HFFc6 (cell line): ENCODE measurements around the gene NAA35. TPM values are rescaled to one million over a fixed set of nuclear protein-coding genes. Genes with fewer than 3 reads are reported as not detected.
"Not testable (repeated sequence)": the region's sequence is repeated elsewhere in the genome, so short reads cannot be mapped to it uniquely, and the experiment has no call there.

ENCODE experiments used
- DNase-seq: peaks from one replicate; pipeline ENCODE4 v3.0.0-alpha.2; 2018
- H3K27ac Mint-ChIP-seq: 2 replicates; pipeline ENCODE4 v1.8.0; 2020; ENCODE audit warnings: mild to moderate bottlenecking, mixed read lengths
- H3K27me3 Mint-ChIP-seq: 2 replicates; pipeline ENCODE4 v1.8.0; 2021; ENCODE audit warnings: mild to moderate bottlenecking, moderate library complexity, mixed read lengths; ENCODE audit not compliant: insufficient read depth
- H3K36me3 Mint-ChIP-seq: 2 replicates; pipeline ENCODE4 v1.8.0; 2021; ENCODE audit warnings: low read depth, mixed read lengths
- H3K4me1 Mint-ChIP-seq: 2 replicates; pipeline ENCODE4 v1.8.0; 2020; ENCODE audit warnings: low read depth, mixed read lengths
- H3K4me3 Mint-ChIP-seq: 2 replicates; pipeline ENCODE4 v1.8.0; 2020; ENCODE audit warnings: mild to moderate bottlenecking, moderate library complexity, mixed read lengths
- H3K9me3 Mint-ChIP-seq: 2 replicates; pipeline ENCODE4 v1.8.0; 2020; ENCODE audit warnings: mild to moderate bottlenecking, mixed read lengths
- CTCF ChIP-seq: fragments of 200-600 bp; sonication (generic); IDR thresholded peaks from 2 replicates; pipeline ENCODE4 v1.5.0; 2021; ENCODE audit warnings: antibody characterized with exemption, mild to moderate bottlenecking
- total RNA-seq, 6 experiments: library from RNA; stranded (reverse); fragmentation: NEBNext Ultra II Directional; extraction: Animal tissue kit (Norgen Biotek cat#: 25700); gene quantifications; 2 replicates in 1 of 6; 3 replicates in 5 of 6; pipeline ENCODE4 v1.2.3, GENCODE V29; 2021

The NAA35 gene
- total RNA-seq, 6 experiments from 2014 or later = 20.1 to 22.8 (median 21.7) TPM

DNA sequence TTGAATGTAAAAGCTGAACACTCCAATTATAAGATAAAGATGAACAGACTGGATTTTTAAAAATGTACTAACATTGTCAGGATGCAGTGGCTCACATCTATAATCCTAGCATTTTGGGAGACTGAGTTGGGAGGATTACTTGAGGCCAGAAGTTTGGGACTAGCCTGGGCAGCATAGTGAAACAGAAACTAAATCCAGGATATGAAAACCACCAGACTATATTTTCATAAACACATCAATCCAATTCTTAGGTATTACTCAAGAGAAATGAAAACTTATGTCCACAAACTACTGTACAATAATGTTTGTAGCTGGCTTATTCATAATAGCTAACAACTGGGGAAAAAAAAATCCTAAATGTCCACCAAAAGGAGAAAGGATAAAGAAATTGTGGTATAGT, 26.8 kb upstream of the NAA35 start:
- H3K9me3 Mint-ChIP-seq = no peaks in the 10 kb centered on the region
- H3K27ac Mint-ChIP-seq = no peak overlapping the region
- peaks cover 12% of the 10 kb centered on the region; the same call in 1 of the 2 replicates for H3K27me3 Mint-ChIP-seq
- H3K36me3 Mint-ChIP-seq = no peaks in the 10 kb centered on the region
- H3K4me3 Mint-ChIP-seq = no peak overlapping the region
- H3K4me1 Mint-ChIP-seq = no peaks in the 10 kb centered on the region
- no peak for DNase-seq
- no peak for TF ChIP-seq CTCF

DNA sequence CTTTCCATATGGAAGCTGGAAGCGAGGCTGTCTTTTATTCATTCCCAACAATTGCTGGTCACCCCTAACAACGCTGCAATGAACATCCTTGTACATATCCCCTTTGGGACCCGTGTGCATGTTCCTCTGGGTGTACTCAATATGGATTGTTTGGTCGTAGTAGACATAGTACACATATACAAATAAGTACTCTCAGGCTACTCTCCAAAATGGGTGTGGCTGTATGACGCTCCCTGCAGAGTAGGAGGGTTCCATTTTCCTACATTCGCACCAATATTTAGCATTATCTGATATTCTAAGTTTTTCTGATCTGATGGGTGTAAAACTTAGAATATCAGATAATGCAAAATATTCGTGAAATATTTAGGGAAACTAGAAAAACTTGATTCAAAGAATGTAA, 23.2 kb upstream of the NAA35 start:
- Mint-ChIP-seq H3K4me1 (no peaks in the 10 kb centered on the region), H3K9me3 (no peaks in the 10 kb centered on the region), H3K36me3 (no peaks in the 10 kb centered on the region), H3K27ac (no peak overlapping the region), H3K27me3 (peaks cover 14% of the 10 kb centered on the region; the same call in 1 of the 2 replicates), H3K4me3 (no peak overlapping the region)
- DNase-seq = no peak
- no peak for TF ChIP-seq CTCF

GRCh38 chr9:85925493-85925892, 15.5 kb upstream of the NAA35 start:
- Mint-ChIP-seq H3K27me3 (peaks cover 5% of the 10 kb centered on the region; the same call in 1 of the 2 replicates), H3K27ac (no peak overlapping the region), H3K9me3 (no peaks in the 10 kb centered on the region), H3K36me3 (no peaks in the 10 kb centered on the region), H3K4me3 (no peak overlapping the region), H3K4me1 (no peaks in the 10 kb centered on the region)
- TF ChIP-seq CTCF = no peak
- no peak for DNase-seq

DNA sequence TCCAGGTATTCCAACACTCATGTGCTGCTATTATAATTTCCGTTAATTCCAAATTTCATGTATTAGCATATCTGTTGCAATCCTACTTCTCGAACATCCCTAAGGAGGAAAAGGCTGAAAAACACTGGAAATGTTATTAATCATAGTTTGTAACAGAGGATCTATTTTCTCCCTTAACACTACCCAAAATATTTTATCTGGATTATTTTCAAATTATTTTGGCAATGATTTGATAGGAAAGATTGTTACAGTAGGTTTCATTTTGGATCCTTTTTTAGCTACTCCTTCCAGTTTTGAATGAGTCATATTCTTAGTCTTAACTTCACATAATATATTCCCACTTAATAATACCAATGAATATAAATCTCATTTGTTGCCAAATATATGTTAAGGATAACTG, 13.9 kb upstream of the NAA35 start:
- no peak for TF ChIP-seq CTCF
- Mint-ChIP-seq H3K27ac (no peak overlapping the region), H3K36me3 (no peaks in the 10 kb centered on the region), H3K9me3 (no peaks in the 10 kb centered on the region), H3K4me3 (no peak overlapping the region), H3K4me1 (no peaks in the 10 kb centered on the region), H3K27me3 (peaks cover 5% of the 10 kb centered on the region; the same call in 1 of the 2 replicates)
- no peak for DNase-seq

DNA sequence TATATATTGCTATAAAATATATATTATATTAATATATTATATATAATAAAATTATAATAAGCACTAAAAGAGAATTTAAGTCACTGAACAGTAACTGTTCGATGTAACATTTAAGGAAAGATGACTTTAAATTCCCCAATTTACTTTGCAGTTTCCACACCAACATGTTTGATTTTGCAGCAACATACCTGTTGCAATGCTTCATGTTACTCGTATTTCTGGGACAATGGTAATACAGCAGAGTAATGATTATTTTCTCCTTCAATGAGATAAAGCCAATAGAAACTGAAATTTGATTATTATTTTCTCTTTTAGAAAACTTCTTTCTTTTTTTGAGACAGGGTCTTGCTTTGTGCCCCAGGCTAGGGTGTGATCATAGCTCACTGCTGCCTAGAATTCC, 9.5 kb upstream of the NAA35 start:
- TF ChIP-seq CTCF = no peak
- no peaks in the 10 kb centered on the region for H3K36me3 Mint-ChIP-seq
- H3K4me3 Mint-ChIP-seq = no peak overlapping the region
- H3K9me3 Mint-ChIP-seq = no peaks in the 10 kb centered on the region
- DNase-seq = no peak
- peaks cover 3% of the 10 kb centered on the region; the same call in 1 of the 2 replicates for H3K27me3 Mint-ChIP-seq
- no peaks in the 10 kb centered on the region for H3K4me1 Mint-ChIP-seq
- H3K27ac Mint-ChIP-seq = no peak overlapping the region

GRCh38 chr9:85935950-85936349, 5.0 kb upstream of the NAA35 start:
- H3K4me3 Mint-ChIP-seq, H3K27me3 Mint-ChIP-seq, H3K4me1 Mint-ChIP-seq, H3K27ac Mint-ChIP-seq, H3K9me3 Mint-ChIP-seq, DNase-seq, H3K36me3 Mint-ChIP-seq: not testable (repeated sequence)
